Astrocyte of the hippocampus (primary cell): ENCODE measurements around the gene ZC3H18.

ENCODE experiments used
- DNase-seq: peaks from one replicate; pipeline ENCODE4 v3.0.0; 2011; ENCODE audit warnings: low read depth, low spot score

The ZC3H18 gene

DNA sequence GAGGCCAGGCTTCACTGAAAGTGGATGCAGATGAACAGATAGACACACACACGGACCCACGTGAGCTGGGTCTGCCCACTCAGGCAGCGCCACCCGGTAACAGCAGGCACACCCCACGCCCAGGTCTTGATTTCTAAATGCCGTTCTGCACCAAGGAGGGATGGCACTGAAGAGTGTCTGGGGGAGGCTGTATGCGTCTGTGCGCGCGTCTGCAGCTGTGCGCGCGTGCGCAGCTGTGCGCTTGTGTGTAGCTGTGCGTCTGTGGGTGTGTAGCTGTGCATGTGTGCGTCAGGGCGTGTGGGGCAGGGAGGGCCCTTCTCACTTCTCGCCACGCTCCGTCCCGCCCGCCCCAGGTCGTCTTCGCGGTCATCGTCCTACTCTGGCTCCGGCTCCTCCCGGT, 52.7 kb downstream of the ZC3H18 start:
- DNase-seq = no peak

DNA sequence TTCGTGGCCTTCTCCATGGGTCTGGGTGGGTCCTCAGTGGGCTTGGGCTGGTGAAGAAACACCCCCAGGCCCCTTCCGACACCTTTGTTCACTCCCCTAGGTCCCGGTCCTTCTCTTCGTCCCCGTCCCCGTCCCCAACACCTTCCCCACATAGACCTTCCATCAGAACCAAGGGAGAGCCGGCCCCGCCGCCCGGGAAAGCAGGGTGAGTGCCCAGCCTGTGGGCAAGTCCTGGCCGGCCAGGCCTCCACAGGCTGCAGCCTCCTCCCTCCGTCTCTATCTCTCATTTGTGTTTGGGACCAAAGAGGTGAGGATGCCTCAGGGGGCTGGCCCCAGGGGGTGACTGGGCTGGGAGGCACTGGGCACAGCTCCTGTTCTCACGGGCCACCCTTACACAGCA, 53.7 kb downstream of the ZC3H18 start:
- DNase-seq = no peak

DNA sequence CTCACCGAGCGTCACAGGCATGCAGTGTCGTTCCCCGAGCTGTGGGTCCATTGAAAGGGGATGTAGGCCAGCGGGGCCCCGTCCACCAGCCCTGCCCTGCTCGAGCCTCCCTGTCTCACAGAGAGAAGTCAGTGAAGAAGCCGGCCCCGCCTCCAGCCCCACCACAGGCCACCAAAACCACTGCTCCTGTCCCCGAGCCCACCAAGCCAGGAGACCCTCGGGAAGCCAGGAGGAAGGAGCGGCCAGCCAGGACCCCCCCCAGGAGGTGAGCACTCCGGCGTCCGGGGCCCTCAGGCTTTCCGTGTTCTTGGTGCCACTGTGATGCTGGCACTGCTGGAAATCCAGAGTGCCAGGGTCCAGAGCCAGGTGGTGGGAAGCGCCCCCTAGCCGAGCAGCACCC, 54.3 kb downstream of the ZC3H18 start:
- DNase-seq = no peak

DNA sequence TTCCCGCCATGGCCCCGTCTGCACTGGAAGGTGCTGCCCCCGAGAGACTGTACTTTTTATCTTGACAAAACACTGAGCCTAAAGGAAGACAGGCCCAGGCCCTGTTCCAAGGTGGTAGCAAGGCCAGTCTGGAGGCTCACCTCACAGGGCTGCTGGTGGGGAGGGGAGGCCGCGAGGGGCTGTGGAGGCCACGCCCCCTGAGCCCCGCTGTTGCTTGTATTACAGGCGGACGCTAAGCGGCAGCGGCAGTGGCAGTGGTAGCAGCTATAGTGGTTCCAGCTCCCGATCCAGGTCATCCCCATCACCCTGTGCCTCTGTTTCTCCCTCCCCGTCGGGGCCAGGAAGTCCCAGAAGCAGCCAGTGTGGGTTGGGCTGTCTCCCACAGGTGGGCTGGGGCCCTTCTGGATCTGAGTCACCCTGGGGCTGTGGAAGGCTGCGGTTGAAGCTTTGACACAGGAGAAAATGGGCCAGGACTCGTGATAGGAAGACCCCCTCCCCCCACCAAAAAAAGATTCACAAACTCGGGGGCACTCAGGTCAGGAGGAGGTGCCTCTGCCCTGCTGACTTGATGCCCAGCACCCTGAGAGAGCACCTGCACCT, 54.9 kb downstream of the ZC3H18 start:
- DNase-seq = no peak

DNA sequence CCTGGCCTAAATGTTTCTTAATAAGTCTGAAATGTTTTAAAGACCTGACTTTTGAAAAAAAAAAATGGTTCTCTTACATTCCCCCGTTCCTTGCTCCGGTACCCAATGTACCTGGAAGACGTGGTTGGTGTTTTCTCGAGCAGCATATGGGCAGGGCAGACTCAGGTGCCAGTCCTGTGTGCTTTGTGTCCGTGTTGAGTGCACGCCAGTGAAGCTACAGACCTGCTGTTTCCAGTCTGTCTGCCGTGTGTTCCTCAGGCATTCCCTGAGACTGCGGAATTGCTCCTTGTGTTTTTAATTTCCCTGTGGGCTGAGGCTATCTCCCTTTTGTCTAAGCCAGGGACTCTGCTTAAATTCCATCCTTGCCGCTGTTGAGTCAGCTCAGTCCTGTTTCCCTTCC, 56.4 kb downstream of the ZC3H18 start:
- no peak for DNase-seq

DNA sequence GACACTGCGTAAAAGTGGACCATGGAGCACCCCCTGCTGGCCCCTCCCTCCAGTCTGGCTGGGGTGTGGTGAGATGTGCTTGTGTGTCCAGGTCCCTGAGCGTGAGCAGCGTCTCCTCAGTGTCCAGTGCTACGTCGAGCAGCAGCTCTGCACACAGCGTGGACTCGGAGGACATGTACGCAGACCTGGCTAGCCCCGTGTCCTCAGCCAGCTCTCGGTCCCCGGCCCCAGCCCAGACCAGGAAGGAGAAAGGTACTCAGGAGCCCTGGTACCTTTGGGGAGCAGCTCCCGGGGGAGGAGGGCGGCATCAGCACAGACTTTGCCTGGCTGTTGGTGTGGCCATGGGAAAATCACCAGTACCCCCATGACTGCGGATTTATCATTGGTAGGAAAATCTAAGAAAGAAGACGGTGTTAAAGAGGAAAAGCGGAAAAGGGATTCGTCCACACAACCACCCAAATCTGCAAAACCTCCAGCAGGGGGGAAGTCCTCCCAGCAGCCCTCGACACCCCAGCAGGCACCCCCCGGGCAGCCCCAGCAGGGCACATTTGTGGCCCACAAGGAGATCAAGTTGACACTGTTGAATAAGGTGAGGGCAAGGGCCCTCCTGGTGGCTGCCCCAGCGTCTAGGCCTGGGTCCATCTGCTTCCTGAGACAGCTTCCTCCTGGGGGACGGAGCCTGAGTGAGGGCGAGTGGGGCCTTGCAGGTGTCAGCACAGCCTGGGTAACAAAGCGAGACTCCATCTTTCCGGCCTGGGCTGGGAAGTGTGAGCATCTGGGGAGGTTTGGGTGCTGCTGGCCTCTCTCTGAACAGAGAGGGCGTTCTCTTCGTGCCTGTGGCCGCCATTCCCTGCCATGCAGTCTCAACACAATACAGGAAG, 57.6 kb downstream of the ZC3H18 start:
- no peak for DNase-seq

DNA sequence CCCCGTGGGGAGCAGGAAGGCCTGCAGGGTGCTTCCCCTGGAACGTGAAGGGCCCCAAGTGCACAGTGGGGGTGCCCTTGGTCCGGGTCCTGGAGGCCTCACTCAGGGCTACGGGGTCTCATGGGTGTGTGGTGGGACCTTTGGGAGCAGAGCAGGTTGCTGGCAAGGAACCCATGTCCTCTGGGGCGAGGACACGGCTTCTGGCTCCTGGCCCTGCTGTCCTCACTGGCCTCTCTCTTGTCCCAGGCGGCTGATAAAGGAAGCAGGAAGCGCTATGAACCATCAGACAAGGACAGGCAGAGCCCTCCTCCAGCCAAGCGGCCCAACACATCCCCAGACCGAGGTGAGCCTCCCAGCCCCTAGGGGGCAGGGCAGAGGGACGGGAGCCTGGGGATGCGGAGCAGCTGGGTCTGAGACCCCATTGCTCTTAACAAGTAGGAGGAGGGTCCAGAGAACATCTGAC, 58.3 kb downstream of the ZC3H18 start:
- DNase-seq = no peak

DNA sequence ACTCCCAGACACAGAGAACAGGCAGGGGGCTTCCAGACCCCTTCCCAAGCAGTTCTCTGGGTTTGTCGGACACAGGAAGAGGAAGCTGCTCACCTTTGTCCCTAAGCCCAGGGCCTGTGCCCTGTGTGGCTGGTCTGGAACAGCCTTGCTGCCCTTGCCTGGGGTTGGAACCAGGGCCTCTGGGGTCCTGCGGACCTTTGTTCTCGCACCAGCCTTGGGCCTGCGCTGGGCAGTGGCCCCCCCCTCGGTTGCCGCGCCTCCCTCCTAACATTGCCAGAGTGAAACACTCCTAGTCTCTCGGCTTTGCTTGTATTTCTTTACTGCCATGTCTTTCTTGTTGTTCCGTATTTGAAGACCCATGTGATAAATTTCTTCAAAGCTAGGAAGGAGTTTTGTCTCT, 59.6 kb downstream of the ZC3H18 start:
- DNase-seq = no peak

DNA sequence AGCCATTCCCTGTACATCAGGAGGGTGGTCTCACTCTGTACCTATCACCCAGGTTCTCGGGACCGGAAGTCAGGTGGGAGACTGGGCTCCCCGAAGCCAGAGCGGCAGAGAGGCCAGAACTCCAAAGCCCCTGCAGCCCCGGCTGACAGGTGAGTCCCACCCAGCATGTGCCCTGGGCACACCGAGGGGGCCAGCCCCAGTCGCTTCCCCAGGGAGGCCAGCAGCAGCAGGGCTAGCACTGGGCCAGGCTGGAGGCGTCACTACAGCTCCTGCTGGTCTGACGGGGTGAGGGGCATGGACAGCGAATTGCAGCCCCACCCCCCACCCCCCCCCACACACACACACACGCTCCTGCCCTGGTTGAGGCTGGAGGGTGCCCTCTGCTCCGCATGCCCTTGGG, 60.2 kb downstream of the ZC3H18 start:
- DNase-seq = no peak

DNA sequence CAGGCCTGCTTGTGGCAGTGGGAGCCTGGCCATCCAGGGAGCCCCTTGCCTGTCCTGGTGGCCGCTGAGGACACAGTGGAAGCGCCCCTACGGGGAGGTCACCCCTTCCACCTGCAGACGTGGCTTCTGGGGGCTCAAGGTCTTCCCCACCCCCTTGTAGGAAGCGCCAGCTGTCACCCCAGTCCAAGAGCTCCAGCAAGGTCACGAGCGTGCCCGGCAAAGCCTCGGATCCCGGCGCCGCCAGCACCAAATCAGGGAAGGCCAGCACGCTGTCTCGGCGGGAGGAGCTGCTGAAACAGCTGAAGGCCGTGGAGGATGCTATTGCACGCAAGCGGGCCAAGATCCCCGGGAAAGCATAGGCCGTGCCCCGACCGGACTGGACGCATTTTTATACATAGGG, 60.7 kb downstream of the ZC3H18 start:
- no peak for DNase-seq

DNA sequence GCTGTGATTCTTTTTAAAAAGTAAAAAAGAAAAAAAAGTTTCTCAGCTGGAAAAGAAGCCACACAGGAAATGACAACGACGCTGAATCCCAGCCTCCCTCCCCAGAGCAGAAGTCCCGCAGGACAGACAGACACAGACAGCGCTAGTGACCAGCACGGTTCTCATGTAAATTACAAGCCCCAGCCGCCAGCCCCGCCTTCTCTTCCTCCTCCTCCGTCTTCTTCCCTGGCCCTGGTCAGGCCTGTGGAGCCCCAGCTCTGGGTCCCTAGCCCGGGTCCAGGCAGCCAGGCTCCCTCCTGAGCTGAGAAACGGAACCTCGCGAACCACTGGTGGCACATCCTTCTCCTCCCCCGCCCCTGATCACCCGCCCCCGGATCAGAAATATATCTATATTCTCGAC, 61.2 kb downstream of the ZC3H18 start:
- no peak for DNase-seq

DNA sequence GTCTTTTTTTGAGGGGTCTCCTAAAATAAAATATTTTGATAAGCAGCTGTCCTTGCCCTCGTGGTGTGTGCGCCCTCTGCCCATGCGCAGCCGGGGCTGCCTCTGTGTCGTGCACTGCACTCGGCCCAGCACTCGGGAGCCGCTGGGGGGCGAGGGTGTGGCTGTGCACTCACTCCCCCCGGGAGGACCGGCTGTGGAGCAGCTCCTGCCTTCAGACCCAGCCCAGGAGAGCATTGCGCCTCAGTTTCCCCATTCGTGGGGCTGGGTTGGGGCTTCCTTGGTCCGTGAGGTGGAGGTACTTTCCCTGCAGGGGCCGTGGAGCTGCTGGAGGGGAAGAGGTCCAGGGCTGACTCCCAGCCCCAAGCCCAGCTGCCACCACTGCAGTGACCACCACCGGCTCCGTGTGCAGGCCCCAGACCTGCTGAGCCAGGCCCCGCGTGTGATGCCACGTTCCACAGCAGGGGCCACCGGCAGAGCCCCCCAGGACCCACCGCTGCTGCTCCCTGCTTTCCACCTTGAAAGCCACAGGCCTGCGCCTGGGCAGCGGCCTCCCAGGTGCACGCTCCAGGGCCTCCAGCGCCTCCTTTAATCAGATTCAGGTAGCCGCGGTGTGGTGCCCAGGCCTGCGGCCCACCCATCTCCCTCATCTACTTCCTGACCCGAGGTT, 61.9 kb downstream of the ZC3H18 start:
- no peak for DNase-seq

DNA sequence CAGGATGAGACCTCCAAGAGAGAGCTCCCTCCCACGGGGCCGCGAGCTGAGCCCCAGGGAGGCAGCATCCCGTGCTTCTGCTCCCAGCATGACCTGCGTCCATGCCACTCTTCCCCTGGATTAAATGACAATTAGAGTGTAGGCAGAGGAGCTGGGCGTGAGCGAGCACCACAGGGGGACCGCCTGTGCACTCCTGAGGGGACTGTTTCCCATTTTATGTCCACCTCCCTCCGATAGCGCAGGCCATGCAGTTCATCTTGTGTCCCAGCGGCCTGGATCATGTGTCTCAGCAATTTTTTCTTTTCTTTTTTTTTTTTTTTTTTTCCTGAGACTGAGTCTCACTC, 62.4 kb downstream of the ZC3H18 start:
- no peak for DNase-seq

DNA sequence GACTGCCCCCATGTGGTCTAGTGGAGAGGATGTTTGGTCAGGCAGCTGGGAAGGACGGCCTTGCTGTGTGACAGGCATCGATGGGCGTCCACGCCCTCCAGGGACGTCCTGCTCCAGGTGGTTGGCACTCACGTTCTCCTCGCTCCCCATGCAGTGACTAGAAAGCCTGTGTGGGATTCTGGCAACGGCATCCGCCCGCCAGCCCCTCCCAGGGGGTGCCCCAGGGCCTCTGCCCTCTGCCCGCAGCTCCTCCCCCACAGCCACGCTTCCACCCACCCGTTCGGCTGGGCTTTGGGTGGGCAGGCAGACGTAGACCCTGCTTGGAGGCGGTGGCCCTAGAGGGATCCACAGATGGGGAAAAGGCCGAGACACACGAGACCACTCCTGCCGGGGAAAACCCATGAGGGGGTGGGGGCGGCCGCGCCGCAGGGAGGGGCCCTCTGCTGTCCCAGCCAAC, 63.5 kb downstream of the ZC3H18 start:
- no peak for DNase-seq

DNA sequence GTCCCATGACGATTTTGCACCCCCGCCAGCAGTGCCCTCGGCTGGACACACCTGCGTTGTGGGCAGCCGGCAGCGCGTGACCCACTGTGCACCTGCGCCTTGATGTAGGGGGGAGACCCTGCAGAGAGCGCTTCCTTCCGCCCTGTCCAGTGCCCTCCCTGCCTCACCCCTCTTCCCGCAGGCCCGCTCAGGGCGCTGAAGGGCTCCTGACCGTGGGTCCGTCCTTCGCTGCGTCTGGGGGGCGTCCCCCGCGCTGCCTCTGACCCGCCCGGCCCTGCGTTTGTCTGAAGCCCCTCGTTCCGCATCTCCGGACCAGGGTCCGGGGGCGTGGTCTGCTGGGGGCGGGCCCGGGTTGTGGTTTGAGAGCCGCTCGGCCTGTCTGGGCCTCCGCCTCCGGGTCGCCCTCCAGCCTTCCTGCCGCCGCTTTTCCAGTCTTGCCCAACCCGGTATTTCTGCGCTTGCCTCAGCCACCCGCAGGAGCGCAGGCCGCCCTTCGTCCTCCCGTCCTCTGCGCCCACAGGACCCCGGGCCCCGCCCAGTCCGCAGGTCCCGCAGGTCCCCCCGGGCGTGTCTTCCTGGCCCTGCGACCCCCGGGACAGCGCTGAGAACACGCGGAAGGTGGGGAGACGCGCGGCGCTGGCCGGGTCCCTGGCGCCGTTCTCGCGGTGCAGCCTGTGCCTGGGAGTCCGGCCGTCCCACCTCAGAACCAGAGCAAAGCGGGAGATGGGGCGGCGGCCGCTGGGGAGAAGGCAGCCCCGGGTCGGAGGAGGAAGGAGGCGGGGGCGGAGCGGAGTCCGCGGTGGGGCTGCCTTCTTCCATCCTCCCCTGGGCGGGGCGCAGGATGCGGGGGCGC, 64.2 kb downstream of the ZC3H18 start:
- peak; percentile 48 for DNase-seq

DNA sequence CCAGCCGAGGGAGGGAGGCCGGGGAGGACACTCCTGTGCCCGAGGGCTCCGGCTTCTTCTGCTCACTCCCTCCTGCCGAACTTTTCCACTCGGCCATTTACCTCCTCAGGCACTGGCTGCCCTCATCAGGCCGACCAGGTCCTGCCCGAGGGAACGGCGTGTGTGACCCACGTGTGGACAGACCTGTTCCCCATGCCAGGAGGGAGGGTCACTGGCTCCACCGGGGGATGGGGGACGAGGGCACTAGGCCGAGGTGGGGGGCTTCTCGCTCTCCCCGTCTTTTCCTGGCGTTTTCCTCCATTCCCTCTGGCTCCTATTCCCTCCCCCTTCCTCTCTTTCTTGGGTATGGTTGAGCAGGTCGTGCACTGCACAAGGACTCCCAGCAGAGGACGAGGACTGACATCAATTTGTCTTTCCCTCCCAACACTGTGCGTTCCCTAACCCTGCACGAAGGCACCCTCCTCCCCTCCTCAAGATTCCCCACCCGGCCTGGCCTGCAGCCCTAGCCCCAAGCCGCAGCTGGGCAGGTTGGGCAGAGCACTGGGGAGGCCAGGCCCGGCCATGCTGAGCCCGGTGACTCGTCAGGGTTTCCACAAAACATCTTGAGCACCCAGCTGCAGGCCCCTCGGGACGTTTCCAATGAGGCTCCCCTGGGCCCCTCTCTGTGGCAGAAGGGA, 64.9 kb downstream of the ZC3H18 start:
- DNase-seq = no peak

DNA sequence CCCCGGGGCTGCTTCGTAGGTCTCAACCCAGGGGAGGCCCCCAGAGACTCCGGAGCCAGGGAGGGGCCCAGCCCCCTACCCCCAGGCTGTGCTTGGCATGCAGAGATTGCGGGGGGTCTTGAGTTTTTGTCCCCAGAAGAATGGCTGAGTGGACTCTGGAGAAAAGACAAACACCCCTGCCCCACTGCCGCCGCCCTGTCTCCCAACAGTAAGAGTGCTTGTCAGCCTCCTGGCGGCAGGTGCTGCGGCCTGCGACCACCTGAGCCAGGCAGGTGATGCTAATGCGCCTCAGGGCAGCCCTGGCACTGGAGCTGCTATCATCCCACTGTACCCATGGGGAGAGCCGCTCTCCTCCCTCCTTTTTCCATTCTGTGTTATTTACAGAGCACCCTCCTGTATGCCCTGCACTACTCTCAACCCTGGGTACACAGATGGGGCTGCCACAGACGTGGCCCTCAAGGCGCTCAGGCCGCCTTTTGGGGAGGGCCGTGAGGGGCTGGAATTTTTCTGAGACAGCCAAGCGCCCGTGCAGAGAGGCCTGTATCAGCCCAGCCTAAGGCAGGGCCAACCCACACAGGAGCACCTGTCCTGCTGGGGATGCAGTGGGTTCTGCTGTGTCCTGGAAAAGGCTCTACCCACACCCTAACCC, 65.6 kb downstream of the ZC3H18 start:
- DNase-seq = no peak

DNA sequence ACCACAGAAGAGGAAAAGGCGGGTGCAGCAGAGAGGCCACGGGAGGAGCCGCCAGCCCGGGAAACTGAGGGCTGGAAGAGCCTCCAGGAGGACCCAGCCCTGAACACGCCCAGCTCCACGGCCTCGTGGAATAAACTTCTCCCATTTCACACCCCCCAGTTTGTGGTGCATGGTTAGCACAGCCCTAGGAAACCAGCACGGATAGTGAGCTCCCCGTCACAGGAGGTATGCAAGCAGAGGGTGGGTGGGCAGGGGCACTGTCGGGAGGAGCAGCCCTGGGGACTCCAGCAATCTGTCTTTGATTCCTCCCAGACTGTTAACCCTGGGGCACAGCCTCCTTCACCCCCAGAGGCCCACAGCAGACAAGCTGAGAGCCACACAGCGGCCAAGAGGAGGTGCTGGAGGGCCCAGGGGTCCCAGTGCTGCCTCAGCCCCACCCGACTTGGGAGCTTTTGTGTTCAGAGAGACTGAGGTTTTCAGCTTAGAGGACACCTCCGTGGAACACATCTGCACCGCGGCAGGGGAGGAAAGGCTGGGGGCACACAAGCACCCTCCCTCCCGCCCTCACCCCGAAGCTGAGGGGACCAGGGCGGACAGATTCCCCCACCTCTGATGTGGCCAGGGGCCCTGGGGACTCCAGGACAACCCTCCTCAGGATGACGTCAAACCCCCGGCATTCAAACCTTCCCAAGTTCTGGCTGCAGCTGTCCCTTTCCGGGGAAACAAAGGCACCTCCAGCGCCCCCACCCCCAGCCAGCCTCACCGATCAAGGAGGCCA, 66.5 kb downstream of the ZC3H18 start:
- no peak for DNase-seq

DNA sequence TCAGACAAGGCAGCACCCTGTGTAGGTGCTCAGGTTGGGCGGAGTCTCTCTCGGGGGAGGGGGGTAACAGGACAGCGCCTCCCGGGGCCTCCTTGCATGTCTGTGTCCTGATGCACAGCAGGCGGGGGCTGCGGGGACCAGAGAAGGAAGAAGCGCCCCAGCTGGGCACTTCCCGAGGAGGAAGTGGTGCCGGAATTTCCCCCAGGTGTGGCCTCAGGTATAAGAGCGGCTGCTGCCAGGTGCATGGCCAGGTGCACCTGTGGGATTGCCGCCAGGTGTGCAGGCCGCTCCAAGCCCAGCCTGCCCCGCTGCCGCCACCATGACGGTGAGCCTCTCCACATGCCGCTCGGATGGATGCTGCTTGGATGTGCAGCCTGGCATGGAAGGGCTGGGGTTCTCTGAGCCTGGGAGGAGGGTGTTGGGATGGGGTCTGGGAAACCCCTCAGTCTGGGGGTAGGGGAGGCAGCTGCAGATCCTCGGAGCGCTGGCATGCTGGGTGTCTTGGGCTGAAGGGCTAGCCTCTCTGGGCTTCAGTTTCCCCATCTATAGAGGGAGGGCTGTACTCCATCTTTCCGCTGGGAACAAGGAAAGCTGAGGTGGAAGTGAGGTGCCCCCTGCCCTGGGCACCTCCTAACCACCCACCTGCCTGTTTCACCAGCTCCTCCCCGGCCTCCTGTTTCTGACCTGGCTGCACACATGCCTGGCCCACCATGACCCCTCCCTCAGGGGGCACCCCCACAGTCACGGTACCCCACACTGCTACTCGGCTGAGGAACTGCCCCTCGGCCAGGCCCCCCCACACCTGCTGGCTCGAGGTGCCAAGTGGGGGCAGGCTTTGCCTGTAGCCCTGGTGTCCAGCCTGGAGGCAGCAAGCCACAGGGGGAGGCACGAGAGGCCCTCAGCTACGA, 68.4 kb downstream of the ZC3H18 start, which contains the start of gene IL17C:
Gene IL17C (plus strand): TSS at position 250 of the 908 bp plus-strand sequence. CDS start 70 bp downstream, at position 320.
- DNase-seq = no peak
